SU-DHL-6 (cell line): ENCODE results near the gene HLA-DPA1.
"Not testable (repeated sequence)": the region's sequence is repeated elsewhere in the genome, so short reads cannot be mapped to it uniquely, and the experiment has no call there.

ENCODE experiments used
- H2AFZ ChIP-seq: fragments of 200-600 bp; sonication (generic); 2 replicates; pipeline ENCODE4 v1.6.1; 2014; ENCODE audit warnings: low read depth, mild to moderate bottlenecking, moderate library complexity, mixed read lengths, antibody characterized with exemption, low read length; ENCODE audit not compliant: severe bottlenecking
- H3F3A ChIP-seq: fragments of 200-600 bp; shearing (Covaris generic); 2 replicates; pipeline ENCODE4 v1.6.0; 2016; ENCODE audit warnings: antibody characterized with exemption, mild to moderate bottlenecking; ENCODE audit not compliant: insufficient read depth
- H3K27ac ChIP-seq: fragments of 200-600 bp; sonication (generic); 2 replicates; pipeline ENCODE4 v1.5.1; 2016; ENCODE audit warnings: low read depth, mild to moderate bottlenecking, low read length, moderate library complexity, mixed read lengths
- H3K27me3 ChIP-seq: fragments of 200-600 bp; sonication (generic), shearing (Covaris generic); 2 replicates; pipeline ENCODE4 v1.6.0; 2014; ENCODE audit warnings: mild to moderate bottlenecking, low read length
- H3K36me3 ChIP-seq: fragments of 200-600 bp; sonication (generic); 2 replicates; pipeline ENCODE4 v1.6.1; 2014; ENCODE audit warnings: mild to moderate bottlenecking, low read length, mixed read lengths
- H3K4me2 ChIP-seq: fragments of 300-600, 200-600 bp; shearing (Covaris generic), sonication (generic); 2 replicates; pipeline ENCODE4 v1.6.0; 2014; ENCODE audit warnings: low read length, low read depth, mild to moderate bottlenecking; ENCODE audit not compliant: poor library complexity, severe bottlenecking
- H3K4me3 ChIP-seq: fragments of 200-600 bp; sonication (generic); 2 replicates; pipeline ENCODE4 v1.5.1; 2014; ENCODE audit warnings: antibody characterized with exemption, low read length, mild to moderate bottlenecking, mixed read lengths; ENCODE audit not compliant: insufficient read depth, poor library complexity, severe bottlenecking
- H3K79me2 ChIP-seq: fragments of 200-600 bp; sonication (generic); 2 replicates; pipeline ENCODE4 v1.6.1; 2014; ENCODE audit warnings: mild to moderate bottlenecking, low read length, moderate library complexity; ENCODE audit not compliant: insufficient read depth
- H3K9ac ChIP-seq: fragments of 200-600 bp; sonication (generic); 2 replicates; pipeline ENCODE4 v1.7.0; 2014; ENCODE audit warnings: mild to moderate bottlenecking, low read length
- H3K9me2 ChIP-seq: fragments of 200-600 bp; sonication (generic); replicated peaks from 2 replicates; pipeline ENCODE4 v1.6.1; 2014; ENCODE audit warnings: low read length; ENCODE audit not compliant: insufficient read depth
- H3K9me3 ChIP-seq: fragments of 200-600 bp; sonication (generic); 2 replicates; pipeline ENCODE4 v1.6.1; 2014; ENCODE audit warnings: low read length, mixed read lengths; ENCODE audit not compliant: insufficient read depth
- H4K20me1 ChIP-seq: fragments of 200-600 bp; sonication (generic); 2 replicates; pipeline ENCODE4 v1.6.1; 2014; ENCODE audit warnings: low read depth, mild to moderate bottlenecking, antibody characterized with exemption, low read length, moderate library complexity, mixed read lengths
- EZH2phosphoT487 ChIP-seq: fragments of 200-600 bp; sonication (generic), shearing (Covaris generic); conservative IDR thresholded peaks from 2 replicates; pipeline ENCODE4 v1.6.1; 2018; ENCODE audit warnings: mild to moderate bottlenecking, antibody characterized with exemption, low read length, moderate library complexity, mixed read lengths
- TF ChIP-seq, protein P1 (sequence below): fragments of 200-600 bp; sonication (generic); IDR thresholded peaks from one replicate; pipeline ENCODE4 v1.5.1; 2017; ENCODE audit warnings: antibody characterized with exemption, mild to moderate bottlenecking, low read length, moderate library complexity; ENCODE audit not compliant: insufficient read depth, poor library complexity, severe bottlenecking

HLA-DPA1 gene

GRCh38 chr6:33066917-33067521 lies 6.4 kb downstream of the HLA-DPA1 start:
- Histone ChIP-seq H3K27me3 (no peaks in the 10 kb centered on the region), H3F3A (peaks cover 38% of the 10 kb centered on the region), H2AFZ (no peak overlapping the region), H3K9me3 (peaks cover 20% of the 10 kb centered on the region; the same call in 1 of the 2 replicates), H3K79me2 (peaks cover 19% of the 10 kb centered on the region), H3K27ac (no peak overlapping the region), H3K9me2 (no peaks in the 10 kb centered on the region), H3K4me3 (no peak overlapping the region), H3K9ac (no peak overlapping the region), H3K4me2 (no peak overlapping the region), H4K20me1 (no peaks in the 10 kb centered on the region), H3K36me3 (peaks cover 82% of the 10 kb centered on the region)
- TF ChIP-seq EZH2phosphoT487: no peak
- TF ChIP-seq, protein P1, sequence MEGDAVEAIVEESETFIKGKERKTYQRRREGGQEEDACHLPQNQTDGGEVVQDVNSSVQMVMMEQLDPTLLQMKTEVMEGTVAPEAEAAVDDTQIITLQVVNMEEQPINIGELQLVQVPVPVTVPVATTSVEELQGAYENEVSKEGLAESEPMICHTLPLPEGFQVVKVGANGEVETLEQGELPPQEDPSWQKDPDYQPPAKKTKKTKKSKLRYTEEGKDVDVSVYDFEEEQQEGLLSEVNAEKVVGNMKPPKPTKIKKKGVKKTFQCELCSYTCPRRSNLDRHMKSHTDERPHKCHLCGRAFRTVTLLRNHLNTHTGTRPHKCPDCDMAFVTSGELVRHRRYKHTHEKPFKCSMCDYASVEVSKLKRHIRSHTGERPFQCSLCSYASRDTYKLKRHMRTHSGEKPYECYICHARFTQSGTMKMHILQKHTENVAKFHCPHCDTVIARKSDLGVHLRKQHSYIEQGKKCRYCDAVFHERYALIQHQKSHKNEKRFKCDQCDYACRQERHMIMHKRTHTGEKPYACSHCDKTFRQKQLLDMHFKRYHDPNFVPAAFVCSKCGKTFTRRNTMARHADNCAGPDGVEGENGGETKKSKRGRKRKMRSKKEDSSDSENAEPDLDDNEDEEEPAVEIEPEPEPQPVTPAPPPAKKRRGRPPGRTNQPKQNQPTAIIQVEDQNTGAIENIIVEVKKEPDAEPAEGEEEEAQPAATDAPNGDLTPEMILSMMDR: no peak

DNA sequence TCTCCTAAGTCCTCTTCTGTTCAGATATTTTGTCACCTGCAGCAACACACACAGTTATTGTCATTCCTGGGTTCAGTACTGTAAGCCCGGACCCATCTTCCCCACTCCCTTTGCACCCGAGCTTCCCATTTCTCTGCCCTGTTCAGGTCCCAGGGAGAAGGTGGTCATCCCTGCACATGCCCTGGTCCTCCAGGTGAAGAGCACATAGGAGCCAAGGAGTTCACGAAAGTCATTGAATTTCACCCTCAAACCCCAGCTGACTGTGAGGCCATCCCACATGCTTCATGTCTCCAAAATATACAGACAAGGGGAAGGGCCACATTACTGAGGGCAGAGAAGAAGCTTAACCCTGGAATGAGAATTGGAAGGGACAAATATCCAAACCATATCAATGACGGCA lies 8.1 kb downstream of the HLA-DPA1 start:
- H3K27ac ChIP-seq: no peak overlapping the region
- no peak overlapping the region for H3K4me3 ChIP-seq
- H3K9me2 ChIP-seq: no peaks in the 10 kb centered on the region
- no peak overlapping the region for H2AFZ ChIP-seq
- H3K4me2 ChIP-seq: no peak overlapping the region
- H3K9ac ChIP-seq: no peak overlapping the region
- no peaks in the 10 kb centered on the region for H3K27me3 ChIP-seq
- peaks cover 22% of the 10 kb centered on the region; the same call in 1 of the 2 replicates for H3K9me3 ChIP-seq
- peaks cover 84% of the 10 kb centered on the region for H3K36me3 ChIP-seq
- H3K79me2 ChIP-seq: peaks cover 7% of the 10 kb centered on the region; the same call in 1 of the 2 replicates
- H4K20me1 ChIP-seq: no peaks in the 10 kb centered on the region
- TF ChIP-seq, protein P1: no peak
- TF ChIP-seq EZH2phosphoT487: no peak
- H3F3A ChIP-seq: peaks cover 38% of the 10 kb centered on the region

GRCh38 chr6:33064723-33065122 lies 8.7 kb downstream of the HLA-DPA1 start:
- Histone ChIP-seq H3K27ac (no peak overlapping the region), H3K9ac (no peak overlapping the region), H2AFZ (no peak overlapping the region)

GRCh38 chr6:33063435-33063834 lies 10.0 kb downstream of the HLA-DPA1 start:
- H3K79me2 ChIP-seq, H3K27me3 ChIP-seq, H3K9me2 ChIP-seq, H2AFZ ChIP-seq, H3K4me2 ChIP-seq, H3K4me3 ChIP-seq, H3K9ac ChIP-seq, H4K20me1 ChIP-seq: not testable (repeated sequence)
- H3K9me3 ChIP-seq: peaks cover 22% of the 10 kb centered on the region; the same call in 1 of the 2 replicates
- peaks cover 69% of the 10 kb centered on the region for H3K36me3 ChIP-seq
- H3K27ac ChIP-seq: peak overlapping the region; percentile 83; the same call in 1 of the 2 replicates
- H3F3A ChIP-seq: peaks cover 33% of the 10 kb centered on the region

More at GRCh38 chr6:33064723-33065122, 8.7 kb downstream of the HLA-DPA1 start:
- no peak overlapping the region for H3K4me2 ChIP-seq
- H3K79me2 ChIP-seq: peaks cover 2% of the 10 kb centered on the region; the same call in 1 of the 2 replicates
- H3K27me3 ChIP-seq: no peaks in the 10 kb centered on the region
- H3K36me3 ChIP-seq: peaks cover 80% of the 10 kb centered on the region
- peaks cover 33% of the 10 kb centered on the region for H3F3A ChIP-seq
- H3K4me3 ChIP-seq: no peak overlapping the region
- TF ChIP-seq EZH2phosphoT487: no peak
- no peaks in the 10 kb centered on the region for H4K20me1 ChIP-seq
- H3K9me2 ChIP-seq: no peaks in the 10 kb centered on the region
- H3K9me3 ChIP-seq: peaks cover 22% of the 10 kb centered on the region; the same call in 1 of the 2 replicates
